ENCODE data around the gene TNFSF18. TPM values are rescaled to one million over a fixed set of nuclear protein-coding genes. Genes with fewer than 3 reads are reported as not detected.

Gene TNFSF18, protein sequence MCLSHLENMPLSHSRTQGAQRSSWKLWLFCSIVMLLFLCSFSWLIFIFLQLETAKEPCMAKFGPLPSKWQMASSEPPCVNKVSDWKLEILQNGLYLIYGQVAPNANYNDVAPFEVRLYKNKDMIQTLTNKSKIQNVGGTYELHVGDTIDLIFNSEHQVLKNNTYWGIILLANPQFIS
- 1 to 10 TPM in 1 of 4 donors, not detected in 3; 1.8 TPM for total RNA-seq

GRCh38 chr1:173050865-173051264 is at the start of gene TNFSF18:
TNFSF18 (minus strand) TSS chr1:173050941; CDS start chr1:173050896, 45 bp downstream.
- TF ChIP-seq POLR2A (IDR thresholded peaks at IDR 0.05), result no peak
- TF ChIP-seq, protein P1, sequence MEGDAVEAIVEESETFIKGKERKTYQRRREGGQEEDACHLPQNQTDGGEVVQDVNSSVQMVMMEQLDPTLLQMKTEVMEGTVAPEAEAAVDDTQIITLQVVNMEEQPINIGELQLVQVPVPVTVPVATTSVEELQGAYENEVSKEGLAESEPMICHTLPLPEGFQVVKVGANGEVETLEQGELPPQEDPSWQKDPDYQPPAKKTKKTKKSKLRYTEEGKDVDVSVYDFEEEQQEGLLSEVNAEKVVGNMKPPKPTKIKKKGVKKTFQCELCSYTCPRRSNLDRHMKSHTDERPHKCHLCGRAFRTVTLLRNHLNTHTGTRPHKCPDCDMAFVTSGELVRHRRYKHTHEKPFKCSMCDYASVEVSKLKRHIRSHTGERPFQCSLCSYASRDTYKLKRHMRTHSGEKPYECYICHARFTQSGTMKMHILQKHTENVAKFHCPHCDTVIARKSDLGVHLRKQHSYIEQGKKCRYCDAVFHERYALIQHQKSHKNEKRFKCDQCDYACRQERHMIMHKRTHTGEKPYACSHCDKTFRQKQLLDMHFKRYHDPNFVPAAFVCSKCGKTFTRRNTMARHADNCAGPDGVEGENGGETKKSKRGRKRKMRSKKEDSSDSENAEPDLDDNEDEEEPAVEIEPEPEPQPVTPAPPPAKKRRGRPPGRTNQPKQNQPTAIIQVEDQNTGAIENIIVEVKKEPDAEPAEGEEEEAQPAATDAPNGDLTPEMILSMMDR (IDR thresholded peaks at IDR 0.05), result no peak
- H3K9me3 ChIP-seq, result no peaks in the 10 kb centered on the region
- DNase-seq, result no peak
- H3K36me3 ChIP-seq, result no peaks in the 10 kb centered on the region
- no peaks in the 10 kb centered on the region for H3K4me1 ChIP-seq
- intact Hi-C loops (cut with DNase I; ENCODE audit: low total_unique reads), result no loop called here
- H3K4me3 ChIP-seq, result no peak within 1 kb of the TSS
- H3K27ac ChIP-seq, result no peak within 1 kb of the TSS
- H3K27me3 ChIP-seq, result no peaks in the 10 kb centered on the region

- Histone ChIP-seq H3K4me1 (no peaks in the 10 kb centered on the region), H3K36me3 (no peaks in the 10 kb centered on the region), H3K9me3 (no peaks in the 10 kb centered on the region), H3K27me3 (no peaks in the 10 kb centered on the region), H3K27ac (no peak overlapping the region), H3K4me3 (no peak overlapping the region)
- intact Hi-C loops (cut with DNase I; ENCODE audit: low total_unique reads), result no loop called here
- TF ChIP-seq POLR2A (IDR thresholded peaks at IDR 0.05), result no peak
- TF ChIP-seq, protein P1 (IDR thresholded peaks at IDR 0.05), result no peak
- DNase-seq, result no peak
Observed at GRCh38 chr1:173099166-173099565, 48.4 kb upstream of the TNFSF18 start.

- Histone ChIP-seq H3K27me3 (no peaks in the 10 kb centered on the region), H3K4me3 (no peak overlapping the region), H3K27ac (no peak overlapping the region), H3K4me1 (no peaks in the 10 kb centered on the region), H3K9me3 (no peaks in the 10 kb centered on the region), H3K36me3 (no peaks in the 10 kb centered on the region)
- no peak for TF ChIP-seq POLR2A (IDR thresholded peaks at IDR 0.05)
- TF ChIP-seq, protein P1 (IDR thresholded peaks at IDR 0.05), result no peak
- no peak for DNase-seq
- intact Hi-C loops (cut with DNase I; ENCODE audit: low total_unique reads), result no loop called here
Observed at GRCh38 chr1:173098117-173098516, 47.4 kb upstream of the TNFSF18 start.

- H3K4me1 ChIP-seq, result no peaks in the 10 kb centered on the region
- H3K9me3 ChIP-seq, result no peaks in the 10 kb centered on the region
- TF ChIP-seq, protein P1 (IDR thresholded peaks at IDR 0.05), result no peak
- no peak for TF ChIP-seq POLR2A (IDR thresholded peaks at IDR 0.05)
- intact Hi-C loops (cut with DNase I; ENCODE audit: low total_unique reads), result no loop called here
- H3K4me3 ChIP-seq, result no peak overlapping the region
- no peaks in the 10 kb centered on the region for H3K36me3 ChIP-seq
- H3K27me3 ChIP-seq, result no peaks in the 10 kb centered on the region
- DNase-seq, result no peak
- no peak overlapping the region for H3K27ac ChIP-seq
Observed at GRCh38 chr1:173097001-173097400, 46.3 kb upstream of the TNFSF18 start.

GRCh38 chr1:173095632-173096031 is 44.9 kb upstream of the TNFSF18 start:
- DNase-seq, result no peak
- Histone ChIP-seq H3K4me3 (no peak overlapping the region), H3K4me1 (no peaks in the 10 kb centered on the region), H3K9me3 (no peaks in the 10 kb centered on the region), H3K36me3 (no peaks in the 10 kb centered on the region), H3K27ac (no peak overlapping the region), H3K27me3 (no peaks in the 10 kb centered on the region)
- intact Hi-C loops (cut with DNase I; ENCODE audit: low total_unique reads), result no loop called here
- TF ChIP-seq, protein P1 (IDR thresholded peaks at IDR 0.05), result no peak
- TF ChIP-seq POLR2A (IDR thresholded peaks at IDR 0.05), result no peak

All from uterus (tissue), 4 donors.